GM19455 (cell line): ENCODE measurements around the gene WWC1.

Source experiments
- ATAC-seq: cut with Tn5 transposase; IDR thresholded peaks from one replicate; pipeline ENCODE4 v1.9.1; 2021; ENCODE audit not compliant: unreplicated experiment

The WWC1 gene

DNA sequence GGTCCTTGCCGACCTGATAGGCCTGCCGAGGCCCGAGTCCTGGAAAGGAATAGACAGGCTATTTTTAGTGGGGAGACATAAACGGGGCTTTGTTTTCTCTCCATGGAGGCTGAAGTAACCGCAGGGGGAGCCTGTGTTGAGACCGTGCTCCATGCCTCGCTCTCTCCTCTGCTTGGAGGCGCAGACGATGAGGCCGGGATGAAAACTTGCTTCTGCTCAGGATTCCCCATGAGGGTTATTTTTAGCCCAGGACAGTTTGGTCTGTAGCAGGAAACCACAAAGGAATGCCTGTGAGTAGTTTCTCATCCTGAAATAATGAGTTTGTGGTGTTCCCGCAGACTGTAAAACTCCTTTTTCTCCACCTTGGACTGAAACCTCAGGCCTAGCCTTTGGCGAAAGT, 112.9 kb downstream of the WWC1 start:
- no peak for ATAC-seq

- ATAC-seq, result no peak
Observed at GRCh38 chr5:168407211-168407610, 115.8 kb downstream of the WWC1 start.

GRCh38 chr5:168408561-168409305, 117.3 kb downstream of the WWC1 start:
- ATAC-seq, result no peak

- no peak for ATAC-seq
Observed at GRCh38 chr5:168409591-168410458, 118.4 kb downstream of the WWC1 start.

GRCh38 chr5:168411871-168412270, 120.4 kb downstream of the WWC1 start:
- ATAC-seq, result no peak

DNA sequence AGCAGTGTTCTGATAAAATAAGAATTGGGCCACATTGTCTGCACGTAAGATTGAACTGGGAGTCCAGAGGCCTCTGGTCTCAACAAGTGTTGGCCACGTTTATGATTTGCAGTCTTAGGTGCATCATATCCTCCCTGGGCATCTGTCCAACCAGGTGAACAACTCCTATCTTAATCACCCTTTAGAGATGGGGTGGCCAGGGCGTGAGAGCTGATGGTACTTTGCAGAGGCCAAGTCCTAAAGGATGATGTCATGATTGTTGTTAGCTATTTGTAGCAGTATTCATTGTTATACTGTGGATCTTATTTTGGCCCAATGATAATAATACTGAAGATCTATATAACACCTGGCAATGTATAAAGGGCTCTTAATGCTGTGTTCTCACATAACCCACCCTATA, 121.6 kb downstream of the WWC1 start:
- no peak for ATAC-seq

DNA sequence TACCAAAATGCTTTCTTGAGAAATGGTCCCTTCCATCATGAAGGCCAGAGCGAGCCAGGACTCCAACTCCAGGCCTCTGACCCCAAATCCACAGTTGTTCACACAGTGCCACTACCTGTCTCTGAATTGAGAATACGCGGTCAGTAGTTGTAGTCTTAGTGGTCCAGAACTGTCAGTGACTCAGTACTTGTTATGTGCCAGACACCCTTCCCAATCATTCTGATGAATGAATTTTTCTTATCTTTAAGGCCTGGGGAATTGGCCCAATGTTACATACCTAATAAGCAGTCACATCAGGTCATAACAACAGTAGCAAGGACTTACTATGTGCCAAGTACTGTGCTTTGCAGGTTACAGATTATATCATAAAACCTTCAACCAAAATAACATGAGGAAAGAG, 122.2 kb downstream of the WWC1 start:
- no peak for ATAC-seq

DNA sequence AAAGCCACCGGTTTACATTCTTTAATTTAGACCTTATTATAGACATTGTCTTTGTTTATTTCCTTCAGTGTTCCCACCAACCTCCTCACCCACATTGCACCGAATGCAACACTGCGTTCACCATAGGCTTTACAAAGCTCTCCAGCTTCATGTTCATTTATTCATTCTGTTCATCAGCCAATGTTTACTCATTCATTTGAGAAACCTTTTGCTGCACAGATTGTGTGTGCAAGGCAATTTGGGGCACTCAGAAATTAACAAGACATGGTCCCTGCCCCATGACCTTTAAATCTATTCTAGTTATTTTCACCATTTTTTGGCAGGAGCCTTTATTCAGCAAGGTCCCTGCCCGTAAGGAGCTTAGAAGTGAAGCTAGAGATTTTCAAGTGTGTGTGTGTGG, 124.0 kb downstream of the WWC1 start:
- ATAC-seq, result no peak

DNA sequence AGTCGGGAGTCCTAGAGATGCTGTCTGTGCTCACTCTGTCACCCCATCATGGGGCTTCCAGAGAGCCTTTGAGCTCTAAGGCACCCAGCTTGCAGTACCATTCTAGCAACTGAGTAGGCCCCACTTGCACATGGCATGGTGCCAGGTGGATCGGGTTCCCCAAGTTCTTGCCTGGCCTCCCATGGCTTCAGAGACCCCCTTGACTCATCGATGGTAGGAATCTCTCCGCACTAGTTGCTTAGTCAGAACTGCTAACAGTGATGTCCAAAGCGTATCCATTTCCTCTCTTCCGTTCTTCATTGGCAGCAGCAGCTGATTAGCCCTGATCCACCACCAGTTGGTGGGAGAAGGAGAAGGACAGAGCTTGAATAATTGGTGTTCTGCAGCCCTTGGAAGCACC, 124.5 kb downstream of the WWC1 start:
- no peak for ATAC-seq

- no peak for ATAC-seq
Observed at GRCh38 chr5:168417731-168418429, 126.4 kb downstream of the WWC1 start.

- ATAC-seq, result no peak
Observed at GRCh38 chr5:168420461-168420860, 129.0 kb downstream of the WWC1 start.

GRCh38 chr5:168422431-168422830, 131.0 kb downstream of the WWC1 start:
- no peak for ATAC-seq

DNA sequence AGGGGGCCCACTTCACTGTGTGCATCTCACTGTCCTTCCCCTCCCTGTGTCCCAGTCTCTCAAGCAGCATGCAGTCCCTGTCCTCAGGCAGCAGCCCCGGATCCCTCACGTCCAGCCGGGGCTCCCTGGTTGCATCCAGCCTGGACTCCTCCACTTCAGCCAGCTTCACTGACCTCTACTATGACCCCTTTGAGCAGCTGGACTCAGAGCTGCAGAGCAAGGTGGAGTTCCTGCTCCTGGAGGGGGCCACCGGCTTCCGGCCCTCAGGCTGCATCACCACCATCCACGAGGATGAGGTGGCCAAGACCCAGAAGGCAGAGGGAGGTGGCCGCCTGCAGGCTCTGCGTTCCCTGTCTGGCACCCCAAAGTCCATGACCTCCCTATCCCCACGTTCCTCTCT, 132.0 kb downstream of the WWC1 start:
- ATAC-seq, result no peak

GRCh38 chr5:168423971-168424370, 132.5 kb downstream of the WWC1 start:
- no peak for ATAC-seq

DNA sequence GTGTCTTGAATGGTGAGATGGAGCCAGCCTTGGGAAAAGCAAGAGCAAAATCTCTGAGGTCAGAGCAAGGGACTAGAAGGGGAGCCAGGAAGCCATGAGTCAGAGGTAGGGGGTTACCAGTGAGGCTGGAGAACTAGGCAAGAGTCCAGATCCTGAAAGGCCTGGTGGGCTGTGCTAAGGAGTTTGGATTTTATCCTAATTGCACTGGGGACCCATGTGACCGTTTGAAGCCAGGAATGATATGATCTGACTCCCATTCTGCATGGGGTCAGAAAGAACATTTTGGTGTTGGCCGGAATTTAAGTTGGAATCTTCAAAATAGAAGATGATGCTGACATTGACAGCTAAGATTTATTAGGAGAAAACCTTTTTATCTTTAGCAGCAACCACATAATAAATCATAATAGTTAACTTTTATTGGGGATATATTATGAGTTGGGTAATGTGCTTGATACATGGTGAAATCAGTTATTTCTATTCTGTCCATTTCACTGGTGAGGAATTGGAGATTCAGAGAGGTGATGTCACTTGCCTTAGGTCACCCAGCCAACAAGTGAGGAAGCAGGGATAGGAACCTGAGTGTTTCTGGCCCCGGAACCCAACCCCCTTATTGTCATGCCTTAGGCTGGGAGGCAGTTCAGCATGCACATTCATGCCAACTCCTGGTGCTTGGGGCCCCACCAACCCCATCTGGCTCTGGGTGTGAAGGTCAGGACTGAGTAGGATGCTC, 133.3 kb downstream of the WWC1 start:
- no peak for ATAC-seq

DNA sequence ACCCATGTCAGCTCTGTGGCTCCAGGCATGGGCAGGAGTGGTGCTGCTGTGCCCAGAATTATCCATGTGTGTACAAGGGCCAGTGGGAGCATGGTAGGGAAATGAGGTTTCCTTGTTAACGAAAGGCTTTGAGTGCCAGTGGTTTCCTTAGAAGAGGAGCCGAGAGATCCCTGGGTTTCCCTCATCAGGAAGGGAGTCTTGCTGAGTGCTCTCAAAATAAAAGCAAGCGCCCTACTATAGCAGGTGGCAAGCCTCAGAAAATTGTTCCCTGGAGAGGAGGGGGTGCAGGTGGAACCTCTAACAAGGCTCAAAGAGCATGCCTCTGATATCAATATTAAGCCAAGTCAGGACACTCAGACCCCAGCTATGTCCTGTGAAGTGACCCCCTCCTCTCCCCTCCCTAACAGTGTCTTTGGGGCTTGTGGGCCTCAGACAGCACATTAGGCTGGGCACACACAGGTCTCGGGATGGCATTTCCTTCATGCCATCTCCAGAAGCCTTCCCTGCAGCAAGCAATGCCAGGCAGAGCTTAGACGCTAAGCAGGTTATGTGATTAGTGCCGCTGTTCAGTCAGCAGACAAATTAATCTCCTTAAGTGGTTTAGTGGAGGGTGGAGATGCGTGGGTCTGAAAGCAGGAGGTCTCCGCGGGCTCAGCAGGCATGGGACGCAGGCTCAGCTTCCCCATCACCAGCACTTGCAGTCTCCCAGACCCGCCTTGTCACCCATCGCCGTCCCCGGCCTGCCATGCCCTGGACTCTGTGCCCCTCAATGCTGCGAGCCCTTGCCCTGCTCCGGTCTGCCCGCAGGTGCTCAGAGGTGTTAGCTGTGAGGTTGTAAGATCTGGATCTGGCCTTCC, 134.8 kb downstream of the WWC1 start:
- ATAC-seq, result no peak

DNA sequence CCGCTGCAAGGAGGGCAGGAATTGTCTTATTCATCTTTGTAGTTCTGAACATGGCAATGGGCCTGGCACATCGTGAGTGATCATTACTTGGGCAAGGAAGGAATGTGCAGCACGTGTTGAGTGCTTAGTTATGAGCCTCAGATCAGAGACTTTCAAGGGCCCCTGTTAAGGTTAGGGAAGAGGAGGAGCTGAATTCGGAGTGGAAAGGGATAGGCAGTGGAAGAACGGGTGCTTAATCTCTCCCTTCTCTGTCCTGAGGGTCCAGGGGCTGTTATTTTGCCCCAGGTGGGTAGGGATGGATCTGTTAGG, 135.4 kb downstream of the WWC1 start:
- no peak for ATAC-seq

GRCh38 chr5:168427224-168427623, 135.8 kb downstream of the WWC1 start:
- ATAC-seq, result no peak

DNA sequence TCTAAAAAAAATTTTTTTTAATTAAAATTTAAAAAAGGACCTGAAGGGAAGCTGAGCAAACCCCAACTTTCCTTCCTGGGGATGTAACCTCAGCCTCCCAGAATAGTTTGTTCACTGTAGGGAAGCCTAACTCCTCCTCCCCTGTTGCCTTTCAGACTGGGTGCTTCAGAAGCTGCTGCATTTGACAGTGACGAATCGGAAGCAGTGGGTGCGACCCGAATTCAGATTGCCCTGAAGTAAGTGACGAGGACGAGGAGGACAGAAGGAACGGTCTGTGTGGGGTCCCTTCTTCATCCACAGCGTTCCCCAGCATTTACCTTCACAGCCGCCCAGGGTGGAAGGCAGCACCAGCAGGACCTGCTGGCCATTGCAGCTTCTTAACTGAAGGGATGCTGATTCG, 137.1 kb downstream of the WWC1 start:
- no peak for ATAC-seq

GRCh38 chr5:168430296-168430695, 138.9 kb downstream of the WWC1 start:
- no peak for ATAC-seq
